Body of pancreas (tissue), 4 donors: ENCODE data around the gene PEF1.

Experiments used
- POLR2A ChIP-seq, 3 donors: fragments of 450-650 bp; IDR thresholded peaks; one replicate each; pipeline ENCODE4 v1.6.1; 2016; ENCODE audit warnings: antibody characterized with exemption in 3 of 3, mild to moderate bottlenecking in 2 of 3
- TF ChIP-seq, protein P1 (sequence below), 7 experiments: fragments of 450-650 bp in 4 of 7; fragments of 200-600 bp in 3 of 7; sonication (generic) in 3 of 7; IDR thresholded peaks; one replicate each; pipeline ENCODE4 v1.5.1; 2016 to 2019; ENCODE audit warnings: antibody characterized with exemption in 7 of 7

DNA sequence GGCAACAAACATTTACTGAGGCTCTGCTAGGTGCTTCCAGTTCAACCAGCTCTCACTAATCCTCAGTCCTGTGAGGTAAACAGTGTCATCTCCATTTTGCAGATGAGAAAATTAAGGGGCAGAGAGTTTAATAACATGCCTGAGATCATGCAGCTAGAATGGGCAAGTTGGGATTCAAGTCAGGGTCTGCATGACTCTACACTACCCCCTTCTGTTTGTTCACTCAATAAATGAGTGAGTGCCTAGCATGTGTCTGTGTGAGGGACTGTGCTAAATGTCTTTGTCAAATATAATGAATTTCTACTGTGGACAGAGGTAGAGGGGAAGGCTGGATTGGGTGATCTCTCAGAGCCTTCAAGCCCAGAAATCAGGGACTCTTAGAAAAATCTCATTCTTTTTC lies 4.5 kb downstream of the PEF1 start:
- no peak for TF ChIP-seq POLR2A (IDR thresholded peaks at IDR 0.05)
- TF ChIP-seq, protein P1, sequence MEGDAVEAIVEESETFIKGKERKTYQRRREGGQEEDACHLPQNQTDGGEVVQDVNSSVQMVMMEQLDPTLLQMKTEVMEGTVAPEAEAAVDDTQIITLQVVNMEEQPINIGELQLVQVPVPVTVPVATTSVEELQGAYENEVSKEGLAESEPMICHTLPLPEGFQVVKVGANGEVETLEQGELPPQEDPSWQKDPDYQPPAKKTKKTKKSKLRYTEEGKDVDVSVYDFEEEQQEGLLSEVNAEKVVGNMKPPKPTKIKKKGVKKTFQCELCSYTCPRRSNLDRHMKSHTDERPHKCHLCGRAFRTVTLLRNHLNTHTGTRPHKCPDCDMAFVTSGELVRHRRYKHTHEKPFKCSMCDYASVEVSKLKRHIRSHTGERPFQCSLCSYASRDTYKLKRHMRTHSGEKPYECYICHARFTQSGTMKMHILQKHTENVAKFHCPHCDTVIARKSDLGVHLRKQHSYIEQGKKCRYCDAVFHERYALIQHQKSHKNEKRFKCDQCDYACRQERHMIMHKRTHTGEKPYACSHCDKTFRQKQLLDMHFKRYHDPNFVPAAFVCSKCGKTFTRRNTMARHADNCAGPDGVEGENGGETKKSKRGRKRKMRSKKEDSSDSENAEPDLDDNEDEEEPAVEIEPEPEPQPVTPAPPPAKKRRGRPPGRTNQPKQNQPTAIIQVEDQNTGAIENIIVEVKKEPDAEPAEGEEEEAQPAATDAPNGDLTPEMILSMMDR (IDR thresholded peaks at IDR 0.05) = no peak
